Endothelial cell of umbilical vein (primary cell): Measurements from ENCODE around the gene GTF3C6.
"Not testable (repeated sequence)": the region's sequence is repeated elsewhere in the genome, so short reads cannot be mapped to it uniquely, and the experiment has no call there.

Experiments used
- EZH2 ChIP-seq: IDR thresholded peaks from 2 replicates; pipeline ENCODE4 v1.6.1; 2012; ENCODE audit warnings: borderline replicate concordance, low read depth, mild to moderate bottlenecking, moderate library complexity, low read length, inconsistent platforms; ENCODE audit not compliant: severe bottlenecking
- GATA2 ChIP-seq: IDR thresholded peaks from 2 replicates; pipeline ENCODE4 v1.7.0; 2011; ENCODE audit warnings: low read depth, mild to moderate bottlenecking, moderate library complexity, mixed read lengths, low read length; ENCODE audit not compliant: insufficient read length, insufficient read depth
- POLR2A ChIP-seq: IDR thresholded peaks from 2 replicates; pipeline ENCODE4 v1.6.1; 2012; ENCODE audit warnings: low read depth, mild to moderate bottlenecking, control low read depth, low read length
- POLR2AphosphoS5 ChIP-seq: IDR thresholded peaks from 2 replicates; pipeline ENCODE4 v1.6.1; 2012; ENCODE audit warnings: low read depth, mild to moderate bottlenecking, control low read depth, low read length, moderate library complexity; ENCODE audit not compliant: insufficient read depth
- TF ChIP-seq, protein P1 (sequence below), 2 donors: IDR thresholded peaks; 1 replicate in 1 of 2; 2 replicates in 1 of 2; pipeline ENCODE4 v1.5.1; 2011; ENCODE audit warnings: low read length in 2 of 2, mild to moderate bottlenecking in 2 of 2, moderate library complexity in 2 of 2, control low read depth in 1 of 2, inconsistent platforms in 1 of 2, low read depth in 1 of 2; ENCODE audit not compliant: insufficient read depth in 1 of 2; ENCODE audit errors: extremely low read depth in 1 of 2
- TF ChIP-seq, protein P2 (sequence below): IDR thresholded peaks from 2 replicates; pipeline ENCODE4 v1.6.1; 2011; ENCODE audit not compliant: insufficient read depth, insufficient read length

DNA sequence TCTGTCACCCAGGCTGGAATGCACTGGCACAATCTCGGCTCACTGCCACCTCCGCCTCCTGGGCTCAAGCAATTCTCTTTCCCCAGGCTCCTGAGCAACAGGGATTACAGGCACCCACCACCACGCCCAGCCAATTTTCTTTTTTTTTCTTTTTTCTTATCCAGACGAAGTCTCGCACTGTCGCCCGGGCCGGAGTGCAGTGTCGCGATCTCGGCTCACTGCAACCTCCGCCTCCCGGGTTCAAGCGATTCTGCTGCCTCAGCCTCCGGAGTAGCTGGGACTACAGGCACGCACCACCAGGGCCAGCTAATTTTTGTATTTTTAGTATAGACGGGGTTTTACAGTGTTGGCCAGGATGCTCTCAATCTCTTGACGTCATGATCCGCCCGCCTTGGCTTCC is 4.1 kb downstream of the GTF3C6 start:
- TF ChIP-seq, protein P1, sequence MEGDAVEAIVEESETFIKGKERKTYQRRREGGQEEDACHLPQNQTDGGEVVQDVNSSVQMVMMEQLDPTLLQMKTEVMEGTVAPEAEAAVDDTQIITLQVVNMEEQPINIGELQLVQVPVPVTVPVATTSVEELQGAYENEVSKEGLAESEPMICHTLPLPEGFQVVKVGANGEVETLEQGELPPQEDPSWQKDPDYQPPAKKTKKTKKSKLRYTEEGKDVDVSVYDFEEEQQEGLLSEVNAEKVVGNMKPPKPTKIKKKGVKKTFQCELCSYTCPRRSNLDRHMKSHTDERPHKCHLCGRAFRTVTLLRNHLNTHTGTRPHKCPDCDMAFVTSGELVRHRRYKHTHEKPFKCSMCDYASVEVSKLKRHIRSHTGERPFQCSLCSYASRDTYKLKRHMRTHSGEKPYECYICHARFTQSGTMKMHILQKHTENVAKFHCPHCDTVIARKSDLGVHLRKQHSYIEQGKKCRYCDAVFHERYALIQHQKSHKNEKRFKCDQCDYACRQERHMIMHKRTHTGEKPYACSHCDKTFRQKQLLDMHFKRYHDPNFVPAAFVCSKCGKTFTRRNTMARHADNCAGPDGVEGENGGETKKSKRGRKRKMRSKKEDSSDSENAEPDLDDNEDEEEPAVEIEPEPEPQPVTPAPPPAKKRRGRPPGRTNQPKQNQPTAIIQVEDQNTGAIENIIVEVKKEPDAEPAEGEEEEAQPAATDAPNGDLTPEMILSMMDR (IDR thresholded peaks at IDR 0.05; ENCODE audit: extremely low read depth in 1 of 2, insufficient read depth in 1 of 2, low read depth in 1 of 2, low read length in 2 of 2) = not testable (repeated sequence)
- TF ChIP-seq POLR2A, GATA2, EZH2, POLR2AphosphoS5: not testable (repeated sequence)
- TF ChIP-seq, protein P2, sequence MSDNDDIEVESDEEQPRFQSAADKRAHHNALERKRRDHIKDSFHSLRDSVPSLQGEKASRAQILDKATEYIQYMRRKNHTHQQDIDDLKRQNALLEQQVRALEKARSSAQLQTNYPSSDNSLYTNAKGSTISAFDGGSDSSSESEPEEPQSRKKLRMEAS = not testable (repeated sequence)
